ENCODE results near the gene WNK2.

Gene WNK2

GRCh38 chr9:93164085-93164484, 19.9 kb upstream of the WNK2 start:
- DNase-seq, result no peak

- no peak for DNase-seq
These were observed 17.2 kb upstream of the WNK2 start for GRCh38 chr9:93166699-93167098.

- DNase-seq, result no peak
These were observed 16.8 kb upstream of the WNK2 start for GRCh38 chr9:93167185-93167584.

- no peak for DNase-seq
These were observed 16.1 kb upstream of the WNK2 start for GRCh38 chr9:93167838-93168237.

GRCh38 chr9:93168581-93168980, 15.4 kb upstream of the WNK2 start:
- DNase-seq, result no peak

GRCh38 chr9:93169444-93169843, 14.5 kb upstream of the WNK2 start:
- DNase-seq, result no peak

GRCh38 chr9:93170571-93170970, 13.4 kb upstream of the WNK2 start:
- DNase-seq, result no peak

- no peak for DNase-seq
These were observed 12.5 kb upstream of the WNK2 start for GRCh38 chr9:93171261-93171990.

GRCh38 chr9:93172666-93173364, 11.1 kb upstream of the WNK2 start:
- no peak for DNase-seq

- no peak for DNase-seq
These were observed 10.4 kb upstream of the WNK2 start for GRCh38 chr9:93173365-93174051.

- no peak for DNase-seq
These were observed 9.0 kb upstream of the WNK2 start for GRCh38 chr9:93174976-93175375.

GRCh38 chr9:93177676-93178075, 6.3 kb upstream of the WNK2 start:
- DNase-seq, result no peak

- DNase-seq, result no peak
These were observed 4.8 kb upstream of the WNK2 start for GRCh38 chr9:93178851-93179786.

GRCh38 chr9:93180938-93181337, 3.0 kb upstream of the WNK2 start:
- DNase-seq, result no peak

- no peak for DNase-seq
These were observed 2.1 kb upstream of the WNK2 start for GRCh38 chr9:93181672-93182435.

- DNase-seq, result no peak
These were observed 1.4 kb upstream of the WNK2 start for GRCh38 chr9:93182572-93182971.

- no peak for DNase-seq
These were observed 742 bp upstream of the WNK2 start for GRCh38 chr9:93183131-93183662.

GRCh38 chr9:93184432-93185265, 710 bp downstream of the WNK2 start:
- no peak for DNase-seq

- DNase-seq, result no peak
These were observed 1.6 kb downstream of the WNK2 start for GRCh38 chr9:93185266-93186214.
